ENCODE measurements around the gene CLCA1. TPM values are rescaled to one million over a fixed set of nuclear protein-coding genes. Genes with fewer than 3 reads are reported as not detected.

The CLCA1 gene
- total RNA-seq, 2 experiments from 2014 or later: not detected

DNA sequence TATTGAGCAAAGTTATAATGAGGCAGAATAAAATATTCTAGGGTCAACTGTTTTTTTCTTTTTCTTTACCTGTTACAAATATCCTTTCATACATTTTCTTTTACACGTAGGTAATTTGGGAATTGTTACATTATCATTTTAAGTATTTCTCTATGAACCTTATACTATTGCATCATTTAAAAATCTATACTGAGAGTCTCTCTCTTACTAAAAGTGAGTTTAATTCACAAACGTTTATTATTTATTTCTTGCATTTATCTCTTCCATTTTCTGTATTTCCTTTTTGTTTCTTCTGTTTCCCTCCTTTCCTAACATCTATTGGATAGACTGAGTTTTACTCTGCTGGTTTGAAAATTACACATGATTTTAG lies 52.8 kb downstream of the CLCA1 start:
- ChIA-PET POLR2A (no interaction called here), CTCF (interaction anchor here (0.6 to 1.0 kb wide), 3 partner anchors 9 to 21 kb away, joined by 3 to 5 read pairs (median 4); no protein-coding TSS in a partner anchor)
- H3K36me3 Mint-ChIP-seq (ENCODE audit: low read depth): no peaks in the 10 kb centered on the region
- intact Hi-C loops (cut with DNase I, micrococcal nuclease): no loop called here
- H3K9me3 Mint-ChIP-seq (ENCODE audit: low read depth): no peaks in the 10 kb centered on the region
- no peak overlapping the region for H3K27ac Mint-ChIP-seq
- no peak for DNase-seq
- no peak for ATAC-seq
- H3K4me3 Mint-ChIP-seq: no peak overlapping the region
- peaks cover 3% of the 10 kb centered on the region for H3K27me3 Mint-ChIP-seq
- H3K4me1 Mint-ChIP-seq: no peaks in the 10 kb centered on the region

DNA sequence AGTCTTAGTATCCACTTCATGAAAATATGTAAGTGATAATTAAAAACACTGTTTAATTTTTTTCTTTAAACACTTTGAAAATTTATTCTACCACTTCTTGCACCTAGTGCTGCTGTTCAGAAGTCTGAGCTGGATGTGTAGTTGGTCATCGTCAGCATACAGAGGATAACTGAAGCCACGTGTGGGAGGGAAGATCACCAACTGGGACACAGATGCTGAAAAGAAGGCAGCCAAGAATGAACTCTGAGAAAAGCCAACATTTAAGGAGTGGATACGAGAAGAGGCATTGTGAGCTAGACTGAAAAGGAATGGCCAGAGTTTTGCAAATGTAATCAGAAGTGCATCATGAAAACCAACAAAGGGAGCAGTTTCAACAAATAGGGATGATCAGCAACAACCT lies 53.5 kb downstream of the CLCA1 start:
- Mint-ChIP-seq H3K27ac (no peak overlapping the region), H3K36me3 (ENCODE audit: low read depth) (no peaks in the 10 kb centered on the region), H3K4me1 (no peaks in the 10 kb centered on the region), H3K27me3 (peaks cover 3% of the 10 kb centered on the region), H3K4me3 (no peak overlapping the region), H3K9me3 (ENCODE audit: low read depth) (no peaks in the 10 kb centered on the region)
- intact Hi-C loops (cut with DNase I, micrococcal nuclease): no loop called here
- no peak for DNase-seq
- CTCF ChIA-PET: interaction anchor here (0.6 to 1.0 kb wide), 3 partner anchors 9 to 22 kb away, joined by 3 to 5 read pairs (median 4); no protein-coding TSS in a partner anchor
- POLR2A ChIA-PET: no interaction called here
- ATAC-seq: no peak

DNA sequence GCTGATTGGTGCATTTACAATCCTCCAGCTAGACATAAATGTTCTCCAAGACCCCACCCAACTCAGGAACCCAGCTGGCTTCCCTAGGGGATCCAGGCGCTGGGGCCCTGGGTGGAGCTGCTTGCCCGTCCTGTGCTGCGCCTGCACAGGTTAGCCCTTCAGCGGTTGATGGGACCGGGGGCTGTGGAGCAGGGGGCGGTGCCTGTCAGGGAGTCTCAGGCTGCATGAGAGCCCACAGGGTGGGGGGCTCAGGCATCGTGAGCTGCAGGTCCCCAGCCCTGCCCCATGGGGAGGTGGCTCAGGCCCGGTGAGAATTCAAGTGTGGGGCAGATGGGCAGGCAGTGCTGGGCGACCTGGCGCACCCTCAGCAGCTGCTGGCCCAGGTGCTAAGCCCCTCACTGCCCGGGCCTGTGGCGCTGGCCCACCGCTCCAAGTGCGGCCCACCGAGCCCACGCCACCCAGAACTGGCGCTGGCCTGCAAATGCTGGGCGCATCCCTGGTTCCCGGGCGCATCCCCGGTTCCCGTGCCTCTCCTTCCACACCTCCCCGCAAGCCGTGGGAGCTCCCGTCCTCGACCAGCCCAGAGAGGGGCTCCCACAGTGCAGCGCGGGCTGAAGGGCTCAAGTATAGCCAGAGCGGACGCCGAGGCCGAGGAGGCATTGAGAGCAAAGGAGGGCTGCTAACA lies 55.1 kb downstream of the CLCA1 start:
- DNase-seq (no peak), ATAC-seq (no peak)
- no peaks in the 10 kb centered on the region for H3K9me3 Mint-ChIP-seq (ENCODE audit: low read depth)
- intact Hi-C loops (cut with DNase I, micrococcal nuclease): no loop called here
- no peak overlapping the region for H3K27ac Mint-ChIP-seq
- no peaks in the 10 kb centered on the region for H3K36me3 Mint-ChIP-seq (ENCODE audit: low read depth)
- ChIA-PET CTCF (interaction anchor here (0.8 to 1.4 kb wide), 2 partner anchors 15 to 19 kb away, joined by 3 read pairs; no protein-coding TSS in a partner anchor), POLR2A (no interaction called here)
- H3K4me3 Mint-ChIP-seq: no peak overlapping the region
- H3K27me3 Mint-ChIP-seq: peaks cover 6% of the 10 kb centered on the region
- H3K4me1 Mint-ChIP-seq: no peaks in the 10 kb centered on the region

DNA sequence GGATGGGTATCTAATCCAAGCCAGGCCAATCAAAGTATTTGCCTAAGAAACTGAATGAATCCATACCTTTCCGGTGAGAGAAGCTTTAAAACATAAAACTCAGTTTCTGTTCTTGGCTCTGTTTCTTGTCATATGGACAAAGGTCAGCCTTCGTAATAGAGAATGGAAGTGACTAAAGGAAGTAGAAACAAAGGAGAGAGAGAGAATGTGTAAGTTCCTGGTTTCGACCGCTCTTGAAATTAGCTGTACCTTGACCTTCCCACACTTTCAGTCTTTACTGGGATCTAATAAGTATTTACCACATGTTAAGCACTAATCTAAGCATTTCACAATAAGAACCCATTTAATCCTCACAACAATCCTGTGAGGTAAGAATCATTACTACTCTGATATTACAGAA lies 58.6 kb downstream of the CLCA1 start:
- ChIA-PET POLR2A (no interaction called here), CTCF (interaction anchor here (1.6 kb wide), 1 partner anchor 147 kb away, joined by 4 read pairs; no protein-coding TSS in a partner anchor)
- H3K27ac Mint-ChIP-seq: no peak overlapping the region
- H3K4me1 Mint-ChIP-seq: no peaks in the 10 kb centered on the region
- no peaks in the 10 kb centered on the region for H3K9me3 Mint-ChIP-seq (ENCODE audit: low read depth)
- no peak overlapping the region for H3K4me3 Mint-ChIP-seq
- intact Hi-C loops (cut with DNase I, micrococcal nuclease): no loop called here
- H3K36me3 Mint-ChIP-seq (ENCODE audit: low read depth): no peaks in the 10 kb centered on the region
- no peak for DNase-seq
- ATAC-seq: no peak
- H3K27me3 Mint-ChIP-seq: peaks cover 3% of the 10 kb centered on the region

DNA sequence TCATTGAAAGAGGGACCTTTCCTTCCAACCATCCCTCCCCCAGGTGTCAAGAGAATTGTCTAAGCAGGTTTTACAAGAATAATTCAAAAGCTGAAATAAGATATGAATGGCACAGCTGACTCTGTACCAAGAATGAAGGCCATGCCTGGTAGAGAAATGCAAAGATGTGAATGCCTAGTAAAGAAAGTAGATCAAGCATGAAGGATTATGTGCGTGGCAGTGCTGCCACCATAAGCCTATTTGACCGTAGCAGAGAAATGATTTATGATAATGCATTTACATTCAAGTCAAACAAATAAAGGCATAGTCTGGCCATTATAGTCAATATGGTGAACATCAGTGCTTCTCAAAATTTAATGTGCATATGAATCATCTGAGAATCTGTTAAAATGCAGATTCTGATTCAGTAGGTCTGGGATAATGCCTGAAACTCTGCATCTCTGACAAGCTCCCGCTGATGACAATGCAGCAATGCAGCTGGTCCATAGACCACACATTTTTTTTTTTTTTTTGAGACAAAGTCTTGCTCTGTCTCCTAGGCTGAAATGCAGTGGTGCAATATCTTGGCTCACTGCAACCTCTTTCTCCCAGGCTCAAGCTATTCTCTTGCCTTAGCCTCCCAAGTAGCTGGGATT lies 61.6 kb downstream of the CLCA1 start:
- no peaks in the 10 kb centered on the region for H3K36me3 Mint-ChIP-seq (ENCODE audit: low read depth)
- H3K4me3 Mint-ChIP-seq: no peak overlapping the region
- no peak for ATAC-seq
- H3K27ac Mint-ChIP-seq: no peak overlapping the region
- no peak for DNase-seq
- H3K27me3 Mint-ChIP-seq: peaks cover 4% of the 10 kb centered on the region
- POLR2A ChIA-PET: no interaction called here
- H3K9me3 Mint-ChIP-seq (ENCODE audit: low read depth): no peaks in the 10 kb centered on the region
- CTCF ChIA-PET: interaction anchor here (0.6 to 1.0 kb wide), 4 partner anchors 28 to 236 kb away, joined by 3 read pairs; no protein-coding TSS in a partner anchor
- no peaks in the 10 kb centered on the region for H3K4me1 Mint-ChIP-seq
- intact Hi-C loops (cut with DNase I, micrococcal nuclease): no loop called here

DNA sequence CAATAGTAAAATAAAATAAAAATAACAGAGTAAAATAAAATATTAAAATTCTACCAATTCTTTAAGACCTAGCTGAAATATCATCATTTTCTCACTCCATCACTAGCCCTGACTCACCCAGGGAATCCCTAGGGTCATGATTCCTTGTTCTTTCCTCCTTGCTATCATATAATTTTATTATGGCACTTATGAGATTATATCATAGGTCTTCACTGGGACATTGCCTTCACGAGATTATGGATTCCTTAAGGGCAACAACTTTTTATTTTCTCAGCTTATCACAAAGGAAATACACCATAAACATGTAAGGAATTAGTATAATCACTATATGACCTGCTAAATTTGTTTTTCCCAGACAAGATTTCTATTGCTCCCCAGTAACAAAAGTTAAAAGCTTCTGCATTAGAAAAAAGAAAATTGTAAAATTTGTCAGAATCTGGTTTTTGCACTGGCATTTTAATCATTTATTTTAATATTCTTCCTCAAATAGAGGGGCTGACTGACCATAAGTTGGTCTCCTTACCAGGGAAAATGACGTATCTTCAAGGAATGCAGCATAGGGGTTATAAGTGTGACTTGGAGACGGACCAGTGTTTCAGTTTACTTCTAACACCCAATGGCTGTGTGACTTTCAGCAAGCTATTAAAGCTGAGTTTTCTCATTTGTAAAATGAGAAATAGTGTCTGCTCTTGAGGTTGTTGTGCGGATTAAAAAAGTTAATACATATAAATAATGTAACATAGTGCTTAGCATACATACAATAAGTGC lies 69.4 kb downstream of the CLCA1 start:
- CTCF ChIA-PET: interaction anchor here (1.3 to 1.4 kb wide), 2 partner anchors 38 to 158 kb away, joined by 3 to 4 read pairs; no protein-coding TSS in a partner anchor
- Mint-ChIP-seq H3K36me3 (ENCODE audit: low read depth) (no peaks in the 10 kb centered on the region), H3K9me3 (ENCODE audit: low read depth) (no peaks in the 10 kb centered on the region)

DNA sequence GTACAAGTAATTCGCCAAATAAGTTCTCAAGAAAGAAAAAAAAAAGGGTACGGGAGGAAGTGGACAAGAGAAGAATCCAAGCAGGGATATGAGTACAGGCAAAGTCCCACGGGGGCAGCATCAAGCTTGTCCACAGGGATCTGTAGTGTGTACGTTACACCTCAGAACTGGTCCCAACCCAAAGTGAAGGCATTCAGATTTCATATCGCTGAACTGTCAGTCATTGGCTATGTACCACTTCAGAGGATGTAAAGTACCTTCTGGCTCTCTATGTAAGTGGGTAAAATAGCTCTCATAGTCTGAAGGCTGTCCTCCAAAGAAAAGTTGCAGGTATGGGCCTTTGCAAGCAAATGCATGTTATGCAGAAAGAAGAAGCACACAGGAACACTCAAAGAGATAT lies 70.0 kb downstream of the CLCA1 start:
- ChIA-PET CTCF (no interaction called here), POLR2A (no interaction called here)
- H3K36me3 Mint-ChIP-seq (ENCODE audit: low read depth): no peaks in the 10 kb centered on the region
- DNase-seq: no peak
- no peak overlapping the region for H3K27ac Mint-ChIP-seq
- ATAC-seq: no peak
- no peak overlapping the region for H3K4me3 Mint-ChIP-seq
- H3K9me3 Mint-ChIP-seq (ENCODE audit: low read depth): no peaks in the 10 kb centered on the region
- peaks cover 20% of the 10 kb centered on the region for H3K27me3 Mint-ChIP-seq
- intact Hi-C loops (cut with DNase I, micrococcal nuclease): no loop called here
- H3K4me1 Mint-ChIP-seq: no peaks in the 10 kb centered on the region

More for the DNA sequence above, 69.4 kb downstream of the CLCA1 start:
- ATAC-seq (no peak), DNase-seq (no peak)
- Mint-ChIP-seq H3K27me3 (peaks cover 18% of the 10 kb centered on the region), H3K4me3 (no peak overlapping the region), H3K4me1 (no peaks in the 10 kb centered on the region), H3K27ac (no peak overlapping the region)
- POLR2A ChIA-PET: no interaction called here
- intact Hi-C loops (cut with DNase I, micrococcal nuclease): no loop called here

DNA sequence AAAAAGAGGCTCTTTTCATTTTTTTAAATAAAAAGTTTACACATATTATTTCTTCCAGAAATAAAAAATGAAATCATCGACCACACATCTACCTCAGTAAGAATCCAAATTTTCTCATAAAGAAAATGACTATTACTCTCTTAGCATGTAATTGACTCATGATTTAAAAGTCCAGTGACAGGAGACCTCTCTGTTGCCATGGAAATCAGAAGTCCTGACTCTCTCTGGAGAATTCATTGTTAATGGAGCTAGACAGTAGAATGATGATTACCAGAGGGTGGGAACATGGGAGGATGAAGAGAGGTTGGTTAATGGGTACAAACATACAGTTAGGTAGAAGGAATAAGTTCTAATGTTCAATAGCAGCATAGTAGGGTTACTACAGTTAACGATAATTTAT lies 73.1 kb downstream of the CLCA1 start:
- Mint-ChIP-seq H3K27me3 (peaks cover 14% of the 10 kb centered on the region), H3K36me3 (ENCODE audit: low read depth) (no peaks in the 10 kb centered on the region), H3K4me1 (no peaks in the 10 kb centered on the region), H3K4me3 (no peak overlapping the region), H3K9me3 (ENCODE audit: low read depth) (no peaks in the 10 kb centered on the region), H3K27ac (no peak overlapping the region)
- no peak for ATAC-seq
- CTCF ChIA-PET: interaction anchor here (1.3 kb wide), 1 partner anchor 23 kb away, joined by 4 read pairs; no protein-coding TSS in a partner anchor
- DNase-seq: no peak
- POLR2A ChIA-PET: interaction anchor here (0.7 kb wide), 1 partner anchor 28 kb away, joined by 3 read pairs; no protein-coding TSS in a partner anchor
- intact Hi-C loops (cut with DNase I, micrococcal nuclease): no loop called here

DNA sequence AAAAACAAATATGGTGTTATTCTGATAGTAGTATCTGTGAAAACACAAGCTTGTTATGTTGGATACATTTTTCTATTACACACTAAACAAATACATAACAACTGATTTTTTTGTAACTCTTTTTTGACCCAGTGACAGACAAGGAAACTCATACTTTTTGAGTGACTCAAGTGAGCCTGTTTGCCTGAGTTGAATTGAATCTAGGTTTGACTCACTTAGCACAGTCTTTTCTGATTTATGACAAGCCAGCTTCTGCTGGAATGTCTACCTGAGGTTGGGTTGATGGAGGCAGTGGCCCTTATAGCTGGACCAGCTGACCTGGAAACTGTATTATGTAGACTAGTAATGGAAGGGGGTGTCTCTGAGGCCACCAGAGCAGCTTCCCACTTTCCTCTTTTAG lies 73.9 kb downstream of the CLCA1 start:
- DNase-seq (no peak), ATAC-seq (no peak)
- intact Hi-C loops (cut with DNase I, micrococcal nuclease): no loop called here
- Mint-ChIP-seq H3K4me1 (no peaks in the 10 kb centered on the region), H3K27me3 (peaks cover 14% of the 10 kb centered on the region), H3K4me3 (no peak overlapping the region), H3K36me3 (ENCODE audit: low read depth) (no peaks in the 10 kb centered on the region), H3K27ac (no peak overlapping the region), H3K9me3 (ENCODE audit: low read depth) (no peaks in the 10 kb centered on the region)
- ChIA-PET POLR2A (no interaction called here), CTCF (no interaction called here)

DNA sequence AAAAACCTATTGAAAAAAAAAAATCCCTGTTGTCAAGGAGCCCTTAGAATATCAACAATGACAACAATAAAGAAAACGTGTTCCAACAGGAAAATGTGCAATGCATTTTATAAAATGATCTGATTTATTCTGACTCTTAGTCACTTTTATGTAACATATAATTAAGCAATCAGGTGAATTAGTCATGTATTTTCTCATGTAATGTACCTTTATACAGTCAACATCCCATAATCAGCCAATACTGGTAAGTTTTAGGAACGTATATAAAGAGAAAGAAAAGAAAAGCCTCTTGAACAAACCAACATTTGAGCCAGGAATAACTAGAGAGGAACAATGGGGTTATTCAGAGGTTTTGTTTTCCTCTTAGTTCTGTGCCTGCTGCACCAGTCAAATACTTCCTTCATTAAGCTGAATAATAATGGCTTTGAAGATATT lies 78.1 kb downstream of the CLCA1 start, which contains the start of gene CLCA4:
CLCA4 (plus strand) TSS at position 292 of the 435 bp plus-strand sequence; CDS start at position 334, 42 bp downstream.
- H3K27ac Mint-ChIP-seq: no peak within 1 kb of the TSS
- intact Hi-C loops (cut with DNase I, micrococcal nuclease): no loop called here
- CTCF ChIA-PET: no interaction called here
- H3K4me1 Mint-ChIP-seq: no peaks in the 10 kb centered on the region
- H3K4me3 Mint-ChIP-seq: no peak within 1 kb of the TSS
- DNase-seq (no peak), ATAC-seq (no peak)
- H3K36me3 Mint-ChIP-seq (ENCODE audit: low read depth): no peaks in the 10 kb centered on the region
- POLR2A ChIA-PET: no interaction called here
- peaks cover 6% of the 10 kb centered on the region for H3K27me3 Mint-ChIP-seq
- no peaks in the 10 kb centered on the region for H3K9me3 Mint-ChIP-seq (ENCODE audit: low read depth)

DNA sequence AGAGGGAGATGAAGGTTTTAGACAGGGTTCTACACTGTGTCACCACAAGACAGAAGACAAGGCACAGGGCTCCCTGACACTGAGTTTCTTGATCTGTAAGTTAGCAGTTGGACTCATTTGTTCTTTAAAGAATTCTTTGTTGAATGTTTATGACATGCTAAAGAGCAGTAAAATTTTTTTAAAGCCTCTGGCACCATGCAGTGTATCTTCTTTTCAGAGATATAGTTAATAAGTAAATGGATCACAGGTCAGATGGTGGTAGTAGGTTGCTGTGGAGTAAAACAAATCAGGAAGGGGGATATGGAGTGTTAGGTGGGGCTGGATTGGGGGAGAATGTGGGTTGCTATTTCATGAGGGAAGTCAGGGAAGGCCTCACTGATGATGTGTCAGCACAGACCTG lies 80.1 kb downstream of the CLCA1 start:
- no peaks in the 10 kb centered on the region for H3K4me1 Mint-ChIP-seq
- H3K4me3 Mint-ChIP-seq: no peak overlapping the region
- DNase-seq (no peak), ATAC-seq (no peak)
- intact Hi-C loops (cut with DNase I, micrococcal nuclease): no loop called here
- ChIA-PET POLR2A (no interaction called here), CTCF (no interaction called here)
- H3K27ac Mint-ChIP-seq: no peak overlapping the region
- no peaks in the 10 kb centered on the region for H3K9me3 Mint-ChIP-seq (ENCODE audit: low read depth)
- no peaks in the 10 kb centered on the region for H3K36me3 Mint-ChIP-seq (ENCODE audit: low read depth)
- H3K27me3 Mint-ChIP-seq: peaks cover 3% of the 10 kb centered on the region
